Activated CD8-positive, alpha-beta T cell treated with anti-CD3 and anti-CD28 coated beads for 36 hours (primary cell): ENCODE data around the gene UBXN11. TPM values are rescaled to one million over a fixed set of nuclear protein-coding genes. Genes with fewer than 3 reads are reported as not detected.

ENCODE experiments used
- ATAC-seq: fragments of 200-7000 bp; cut with Tn5 transposase; one replicate; pipeline ENCODE4 v1.10.0; 2021; ENCODE audit warnings: mild to moderate bottlenecking, moderate library complexity
- CTCF ChIA-PET: fragments of 350-600 bp; sonication (Branson Sonifier 250); formaldehyde crosslinking; loops from one replicate; lab custom pipeline; 2021; ENCODE audit warnings: antibody characterized with exemption; lab: Charles Lee
- POLR2A ChIA-PET: fragments of 350-600 bp; sonication (Branson Sonifier 250); formaldehyde crosslinking; loops from one replicate; lab custom pipeline; 2021; ENCODE audit warnings: antibody characterized with exemption; lab: Charles Lee
- DNase-seq: peaks from one replicate; pipeline ENCODE4 v3.0.0-alpha.2; 2020
- H3K27ac Mint-ChIP-seq: one replicate; pipeline ENCODE4 v1.8.0; 2021; ENCODE audit warnings: mild to moderate bottlenecking, mixed read lengths
- H3K27me3 Mint-ChIP-seq: one replicate; pipeline ENCODE4 v1.8.0; 2021; ENCODE audit warnings: mixed read lengths
- H3K36me3 Mint-ChIP-seq: one replicate; pipeline ENCODE4 v1.8.0; 2021; ENCODE audit warnings: low read depth, mixed read lengths
- H3K4me1 Mint-ChIP-seq: one replicate; pipeline ENCODE4 v1.8.0; 2021; ENCODE audit warnings: low read depth, mixed read lengths
- H3K4me3 Mint-ChIP-seq: one replicate; pipeline ENCODE4 v1.8.0; 2021; ENCODE audit warnings: mild to moderate bottlenecking, moderate library complexity, mixed read lengths
- H3K9me3 Mint-ChIP-seq: one replicate; pipeline ENCODE4 v1.8.0; 2021; ENCODE audit warnings: mixed read lengths
- CTCF ChIP-seq: fragments of 200-600 bp; IDR thresholded peaks from one replicate; pipeline ENCODE4 v1.8.0; 2022; ENCODE audit warnings: antibody characterized with exemption, mild to moderate bottlenecking
- intact Hi-C: fragments of 100-400 bp; cut with micrococcal nuclease; formaldehyde crosslinking; loops from one replicate; pipeline ENCODE4 v1.10.0; 2022
- total RNA-seq, 2 experiments: library from RNA; stranded (reverse); gene quantifications; one replicate each; pipeline ENCODE4 v1.2.3, GENCODE V29; 2021

Gene UBXN11
- total RNA-seq, 2 experiments from 2014 or later = 24.9 to 26.0 TPM

- H3K36me3 Mint-ChIP-seq = peaks cover 89% of the 10 kb centered on the region
- H3K4me3 Mint-ChIP-seq = peak overlapping the region; percentile 88
- POLR2A ChIA-PET = interaction anchor here (1.1 to 19.5 kb wide), 3 partner anchors 10 to 37 kb away, joined by 3 to 284 read pairs (median 3); partner anchors contain the start of genes CD52 and UBXN11
- intact Hi-C loops = no loop called here
- no peaks in the 10 kb centered on the region for H3K27me3 Mint-ChIP-seq
- no peaks in the 10 kb centered on the region for H3K9me3 Mint-ChIP-seq
- no peak for TF ChIP-seq CTCF
- CTCF ChIA-PET = interaction anchor here (2.8 to 8.9 kb wide), 2 partner anchors 27 to 40 kb away, joined by 11 to 282 read pairs; partner anchors contain the start of gene CD52
- peak overlapping the region; percentile 99 for H3K27ac Mint-ChIP-seq
- DNase-seq = peak; percentile 35
- peaks cover 84% of the 10 kb centered on the region for H3K4me1 Mint-ChIP-seq
- ATAC-seq = no peak
Observed at GRCh38 chr1:26281091-26281958, 25.1 kb downstream of the UBXN11 start.

GRCh38 chr1:26280333-26281042 is 25.9 kb downstream of the UBXN11 start:
- CTCF ChIA-PET = interaction anchor here (0.8 to 8.9 kb wide), 5 partner anchors 8 to 50 kb away, joined by 3 to 282 read pairs (median 9); partner anchors contain the start of genes CD52 and CEP85

GRCh38 chr1:26279456-26280332 is 26.7 kb downstream of the UBXN11 start, which contains the start of gene SH3BGRL3:
TSS of gene SH3BGRL3 (plus strand) at chr1:26280086. CDS start at chr1:26280156, 70 bp downstream.
- ATAC-seq (peak; percentile 51), DNase-seq (peak; percentile 88)
- no peaks in the 10 kb centered on the region for H3K27me3 Mint-ChIP-seq
- peaks cover 83% of the 10 kb centered on the region for H3K4me1 Mint-ChIP-seq
- ChIA-PET CTCF (interaction anchor here (0.7 to 8.9 kb wide), 7 partner anchors 9 to 138 kb away, joined by 3 to 282 read pairs (median 4); partner anchors contain the start of genes CD52 and CEP85), POLR2A (interaction anchor here (0.8 to 19.5 kb wide), 6 partner anchors 8 to 98 kb away, joined by 3 to 284 read pairs (median 4); partner anchors contain the start of gene CD52)
- H3K4me3 Mint-ChIP-seq = peak within 1 kb of the TSS; percentile 88
- TF ChIP-seq CTCF = no peak
- H3K9me3 Mint-ChIP-seq = no peaks in the 10 kb centered on the region
- peaks cover 79% of the 10 kb centered on the region for H3K36me3 Mint-ChIP-seq
- intact Hi-C loops = loop anchor here (5.0 kb wide), 1 partner anchor 108 kb away; no protein-coding TSS in a partner anchor
- H3K27ac Mint-ChIP-seq = peak within 1 kb of the TSS; percentile 99

More at GRCh38 chr1:26280333-26281042, 25.9 kb downstream of the UBXN11 start:
- Mint-ChIP-seq H3K4me1 (peaks cover 84% of the 10 kb centered on the region), H3K27me3 (no peaks in the 10 kb centered on the region), H3K27ac (peak overlapping the region; percentile 99), H3K9me3 (no peaks in the 10 kb centered on the region), H3K4me3 (peak overlapping the region; percentile 88), H3K36me3 (peaks cover 86% of the 10 kb centered on the region)
- intact Hi-C loops = no loop called here
- DNase-seq (peak; percentile 40), ATAC-seq (no peak)
- TF ChIP-seq CTCF = no peak
- POLR2A ChIA-PET = interaction anchor here (1.0 to 19.5 kb wide), 6 partner anchors 7 to 94 kb away, joined by 3 to 284 read pairs (median 3); partner anchors contain the start of genes CD52 and UBXN11

- no peak for TF ChIP-seq CTCF
- Mint-ChIP-seq H3K36me3 (peaks cover 76% of the 10 kb centered on the region), H3K27me3 (no peaks in the 10 kb centered on the region), H3K4me1 (peaks cover 82% of the 10 kb centered on the region), H3K27ac (peak overlapping the region; percentile 92), H3K9me3 (no peaks in the 10 kb centered on the region), H3K4me3 (peak overlapping the region; percentile 88)
- intact Hi-C loops = loop anchor here (5.0 kb wide), 1 partner anchor 108 kb away; no protein-coding TSS in a partner anchor
- ATAC-seq (peak; percentile 6), DNase-seq (peak; percentile 55)
- POLR2A ChIA-PET = interaction anchor here (0.8 to 19.5 kb wide), 6 partner anchors 8 to 99 kb away, joined by 3 to 284 read pairs (median 4); partner anchors contain the start of gene CD52
- CTCF ChIA-PET = interaction anchor here (0.7 to 8.9 kb wide), 9 partner anchors 10 to 139 kb away, joined by 3 to 282 read pairs (median 9); partner anchors contain the start of gene CD52
Observed at GRCh38 chr1:26278724-26279455, 27.5 kb downstream of the UBXN11 start.
